Femur (tissue), 1 donor: Measurements from ENCODE around the gene RHOB.

ENCODE experiments used
- DNase-seq: peaks from one replicate; pipeline ENCODE4 v3.0.0-alpha.2; 2017

Gene RHOB

GRCh38 chr2:20438334-20439192 is 8.3 kb upstream of the RHOB start:
- no peak for DNase-seq

- no peak for DNase-seq
These were observed 7.7 kb upstream of the RHOB start for GRCh38 chr2:20439193-20439475.

- DNase-seq = no peak
These were observed 7.4 kb upstream of the RHOB start for GRCh38 chr2:20439503-20439902.

- DNase-seq = no peak
These were observed 6.8 kb upstream of the RHOB start for GRCh38 chr2:20440001-20440560.

GRCh38 chr2:20443276-20443920 is 3.5 kb upstream of the RHOB start:
- DNase-seq = no peak

GRCh38 chr2:20444101-20444992 is 2.5 kb upstream of the RHOB start:
- DNase-seq = peak; percentile 87

GRCh38 chr2:20444993-20445910 is 1.6 kb upstream of the RHOB start:
- no peak for DNase-seq

- DNase-seq = peak; percentile 44
These were observed 488 bp upstream of the RHOB start for GRCh38 chr2:20446255-20446916.

- DNase-seq = peak; percentile 68
These were observed 767 bp downstream of the RHOB start for GRCh38 chr2:20447437-20448245.

GRCh38 chr2:20448246-20448976 is 1.5 kb downstream of the RHOB start:
- DNase-seq = no peak

GRCh38 chr2:20448977-20449306 is 2.1 kb downstream of the RHOB start:
- DNase-seq = no peak

GRCh38 chr2:20449501-20450200 is 2.8 kb downstream of the RHOB start:
- DNase-seq = no peak

- DNase-seq = peak; percentile 90
These were observed 3.5 kb downstream of the RHOB start for GRCh38 chr2:20450201-20450999.

GRCh38 chr2:20451000-20451290 is 4.1 kb downstream of the RHOB start:
- DNase-seq = no peak

- DNase-seq = peak; percentile 62
These were observed 4.5 kb downstream of the RHOB start for GRCh38 chr2:20451341-20451740.

- DNase-seq = no peak
These were observed 5.1 kb downstream of the RHOB start for GRCh38 chr2:20451761-20452499.

- no peak for DNase-seq
These were observed 5.7 kb downstream of the RHOB start for GRCh38 chr2:20452551-20452950.

- no peak for DNase-seq
These were observed 6.2 kb downstream of the RHOB start for GRCh38 chr2:20453087-20453486.
